Activated T-helper 2 cell treated with anti-CD3 and anti-CD28 coated beads, Interferon-gamma antibody, Interleukin-2, Interleukin-4, amounts not matched to agents 10 μg/mL and 5 μg/mL and 100 μg/mL, durations not matched to agents 14 hours and 24 hours and 36 hours (primary cell): Measurements from ENCODE around the gene ZNF462. TPM values are rescaled to one million over a fixed set of nuclear protein-coding genes. Genes with fewer than 3 reads are reported as not detected.

ENCODE experiments used
- DNase-seq: peaks from one replicate; pipeline ENCODE4 v3.0.0; 2021; ENCODE audit warnings: low spot score
- H3K27ac Mint-ChIP-seq: one replicate; pipeline ENCODE4 v1.8.0; 2021; ENCODE audit warnings: mixed read lengths
- H3K27me3 Mint-ChIP-seq: one replicate; pipeline ENCODE4 v1.8.0; 2021; ENCODE audit warnings: low read depth, mixed read lengths
- H3K36me3 Mint-ChIP-seq: one replicate; pipeline ENCODE4 v1.8.0; 2021; ENCODE audit warnings: low read depth, mixed read lengths
- H3K4me1 Mint-ChIP-seq: one replicate; pipeline ENCODE4 v1.8.0; 2021; ENCODE audit warnings: low read depth, mixed read lengths
- H3K4me3 Mint-ChIP-seq: one replicate; pipeline ENCODE4 v1.8.0; 2021; ENCODE audit warnings: low read depth, mild to moderate bottlenecking, moderate library complexity, mixed read lengths
- H3K9me3 Mint-ChIP-seq: one replicate; pipeline ENCODE4 v1.8.0; 2021; ENCODE audit warnings: mixed read lengths
- intact Hi-C: fragments of 100-400 bp; cut with micrococcal nuclease; formaldehyde crosslinking; loops from one replicate; pipeline ENCODE4 v1.15.1; 2023
- total RNA-seq: library from RNA; stranded (reverse); gene quantifications from 2 replicates; pipeline ENCODE4 v1.2.3, GENCODE V29; 2022

The ZNF462 gene
- total RNA-seq, 1 donor from 2014 or later: 0.09 TPM

DNA sequence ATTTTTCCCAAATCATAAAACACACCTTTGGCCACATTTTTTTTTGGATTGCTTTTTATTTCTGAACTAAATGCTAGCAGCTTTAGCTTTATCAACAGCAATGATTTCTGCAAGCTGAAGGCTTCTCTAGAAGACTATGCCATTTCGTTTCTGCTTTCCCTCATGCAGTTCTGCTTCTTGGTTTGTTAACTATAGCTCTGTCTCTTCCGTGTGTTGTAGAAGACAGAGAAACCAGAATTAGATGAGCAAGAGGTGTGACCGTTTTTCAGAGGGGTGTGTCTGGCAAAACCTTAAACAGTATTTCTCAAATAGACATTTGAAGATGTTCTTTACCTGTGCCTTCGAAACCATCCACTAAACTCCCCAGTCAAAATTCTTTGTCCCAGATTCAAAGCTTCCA is 131.5 kb downstream of the ZNF462 start:
- Mint-ChIP-seq H3K4me1 (no peaks in the 10 kb centered on the region), H3K36me3 (no peaks in the 10 kb centered on the region), H3K9me3 (no peaks in the 10 kb centered on the region), H3K27ac (no peak overlapping the region), H3K27me3 (no peaks in the 10 kb centered on the region), H3K4me3 (no peak overlapping the region)
- intact Hi-C loops: no loop called here
- DNase-seq: no peak

DNA sequence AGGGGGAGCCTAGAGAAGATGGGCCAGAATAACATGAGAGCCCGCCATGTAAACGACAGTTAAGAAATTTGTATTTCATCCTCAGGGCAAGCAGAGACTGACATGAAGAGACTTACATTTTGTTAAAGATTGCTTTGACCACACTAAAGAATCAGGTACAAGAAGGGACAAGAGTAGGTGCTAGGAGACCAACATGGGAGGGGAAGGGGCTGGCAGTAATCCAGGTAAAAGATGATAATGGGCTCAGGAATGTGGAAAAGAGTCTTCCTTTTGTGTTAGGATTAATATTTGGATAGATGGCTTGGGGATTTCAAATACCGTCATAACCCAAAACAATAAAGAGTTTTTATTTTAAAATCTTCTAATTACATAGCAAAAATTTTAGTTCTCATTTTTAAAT is 137.3 kb downstream of the ZNF462 start:
- DNase-seq: no peak
- Mint-ChIP-seq H3K27ac (no peak overlapping the region), H3K4me1 (no peaks in the 10 kb centered on the region), H3K9me3 (no peaks in the 10 kb centered on the region), H3K36me3 (no peaks in the 10 kb centered on the region), H3K27me3 (no peaks in the 10 kb centered on the region), H3K4me3 (no peak overlapping the region)
- intact Hi-C loops: no loop called here

DNA sequence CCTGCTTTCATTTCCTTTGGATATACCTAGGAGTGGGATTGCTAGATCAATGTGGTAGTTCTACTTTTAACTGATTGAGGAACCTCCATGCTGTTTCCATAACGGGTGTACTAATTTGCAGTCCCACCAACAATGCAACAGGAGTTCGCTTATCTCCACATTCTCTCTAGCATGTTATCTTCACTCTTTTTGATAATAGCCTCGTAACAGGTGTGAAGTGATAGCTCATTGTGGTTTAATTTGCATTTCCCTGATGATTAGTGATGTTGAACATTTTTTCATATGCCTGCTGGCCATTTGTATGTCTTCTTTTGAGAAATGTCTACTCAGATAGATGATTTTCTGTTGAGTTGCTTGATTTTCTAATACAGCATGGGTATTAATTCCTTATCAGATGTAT is 142.2 kb downstream of the ZNF462 start:
- Mint-ChIP-seq H3K36me3 (no peaks in the 10 kb centered on the region), H3K4me3 (no peak overlapping the region), H3K27ac (no peak overlapping the region), H3K27me3 (no peaks in the 10 kb centered on the region), H3K9me3 (no peaks in the 10 kb centered on the region), H3K4me1 (no peaks in the 10 kb centered on the region)
- intact Hi-C loops: no loop called here
- no peak for DNase-seq

DNA sequence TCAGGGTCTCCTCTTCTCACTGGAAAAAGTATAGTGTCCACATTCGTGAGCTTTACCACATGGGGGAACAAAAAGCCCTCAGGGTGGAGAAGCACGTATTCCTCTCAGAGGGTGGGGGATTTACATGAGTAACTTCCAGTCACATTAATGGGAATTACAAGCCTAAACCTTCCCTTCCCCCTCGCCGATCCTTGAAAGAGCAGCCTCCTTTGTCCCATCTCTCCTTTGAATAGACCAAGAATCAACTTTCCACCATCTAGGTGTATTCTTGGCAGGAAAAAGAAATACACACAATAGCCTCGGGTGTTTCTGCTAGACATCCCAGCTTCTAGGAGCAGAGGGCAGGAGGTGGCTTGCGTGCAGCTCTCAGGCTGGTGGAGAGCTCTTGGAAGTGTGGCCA is 144.4 kb downstream of the ZNF462 start:
- Mint-ChIP-seq H3K4me3 (no peak overlapping the region), H3K9me3 (peaks cover 3% of the 10 kb centered on the region), H3K27ac (no peak overlapping the region), H3K36me3 (no peaks in the 10 kb centered on the region), H3K27me3 (no peaks in the 10 kb centered on the region), H3K4me1 (no peaks in the 10 kb centered on the region)
- intact Hi-C loops: no loop called here
- no peak for DNase-seq

DNA sequence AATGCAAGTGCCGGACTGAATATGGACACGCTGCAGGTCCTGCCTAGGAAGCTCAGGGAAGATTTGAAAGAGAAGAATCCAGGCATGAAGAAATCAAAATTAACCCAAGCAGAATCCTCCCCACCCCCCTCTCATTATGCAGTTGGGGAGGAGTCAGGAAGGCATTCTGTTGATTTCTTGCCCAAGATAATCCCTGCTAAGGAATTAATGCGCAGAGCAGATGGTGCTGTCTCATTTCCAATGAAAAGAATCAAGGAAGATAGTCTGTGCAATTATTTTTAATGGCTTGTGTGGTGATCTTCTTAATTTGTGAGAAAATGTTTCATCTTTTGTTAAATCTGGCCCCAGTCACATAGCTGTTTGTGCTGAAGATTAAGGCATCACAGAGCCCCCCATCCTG is 145.0 kb downstream of the ZNF462 start:
- no peaks in the 10 kb centered on the region for H3K27me3 Mint-ChIP-seq
- intact Hi-C loops: no loop called here
- H3K4me3 Mint-ChIP-seq: no peak overlapping the region
- H3K4me1 Mint-ChIP-seq: no peaks in the 10 kb centered on the region
- DNase-seq: no peak
- no peaks in the 10 kb centered on the region for H3K36me3 Mint-ChIP-seq
- no peak overlapping the region for H3K27ac Mint-ChIP-seq
- peaks cover 3% of the 10 kb centered on the region for H3K9me3 Mint-ChIP-seq

DNA sequence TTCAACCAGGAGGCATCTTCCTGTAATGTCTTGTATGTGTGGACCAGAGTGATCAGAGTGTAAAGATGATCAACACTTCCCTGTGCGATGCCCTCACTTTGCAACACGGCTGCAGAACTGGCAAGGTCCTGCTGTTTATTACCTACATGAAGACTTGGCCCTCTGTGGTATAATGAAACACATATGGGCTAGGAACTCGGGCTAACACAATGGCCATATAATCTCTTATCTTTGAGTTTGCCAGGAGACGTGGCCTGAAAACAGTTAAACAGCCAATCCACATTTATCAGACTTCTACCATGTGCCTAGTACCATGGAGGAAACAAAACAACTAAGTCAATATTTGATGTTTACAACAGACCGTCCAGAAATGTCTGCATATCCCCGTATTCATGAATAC is 145.5 kb downstream of the ZNF462 start:
- H3K27me3 Mint-ChIP-seq: no peaks in the 10 kb centered on the region
- no peak overlapping the region for H3K27ac Mint-ChIP-seq
- H3K9me3 Mint-ChIP-seq: peaks cover 3% of the 10 kb centered on the region
- intact Hi-C loops: no loop called here
- no peaks in the 10 kb centered on the region for H3K36me3 Mint-ChIP-seq
- DNase-seq: no peak
- H3K4me1 Mint-ChIP-seq: no peaks in the 10 kb centered on the region
- no peak overlapping the region for H3K4me3 Mint-ChIP-seq

DNA sequence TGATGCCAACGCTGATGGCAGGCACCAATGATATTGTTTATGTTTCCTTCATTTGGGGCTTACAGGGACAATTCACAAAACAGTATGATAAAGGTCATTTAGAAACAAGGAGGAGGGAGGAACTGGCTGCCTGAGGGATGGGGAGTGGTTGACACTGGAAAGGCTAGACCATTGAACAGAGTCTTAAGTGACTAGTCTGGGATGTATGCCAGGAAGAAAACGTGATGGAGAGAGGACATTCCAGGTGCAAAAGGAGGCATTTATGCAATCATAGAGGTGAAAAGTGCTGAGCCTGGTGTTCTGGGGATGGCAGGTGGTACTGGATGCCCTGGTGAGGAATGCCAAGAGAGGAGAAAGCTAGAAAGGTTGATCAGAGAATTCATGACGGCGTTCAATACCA is 153.4 kb downstream of the ZNF462 start:
- no peak overlapping the region for H3K27ac Mint-ChIP-seq
- intact Hi-C loops: no loop called here
- H3K4me3 Mint-ChIP-seq: no peak overlapping the region
- no peaks in the 10 kb centered on the region for H3K27me3 Mint-ChIP-seq
- H3K4me1 Mint-ChIP-seq: no peaks in the 10 kb centered on the region
- no peaks in the 10 kb centered on the region for H3K36me3 Mint-ChIP-seq
- DNase-seq: no peak
- peaks cover 3% of the 10 kb centered on the region for H3K9me3 Mint-ChIP-seq

DNA sequence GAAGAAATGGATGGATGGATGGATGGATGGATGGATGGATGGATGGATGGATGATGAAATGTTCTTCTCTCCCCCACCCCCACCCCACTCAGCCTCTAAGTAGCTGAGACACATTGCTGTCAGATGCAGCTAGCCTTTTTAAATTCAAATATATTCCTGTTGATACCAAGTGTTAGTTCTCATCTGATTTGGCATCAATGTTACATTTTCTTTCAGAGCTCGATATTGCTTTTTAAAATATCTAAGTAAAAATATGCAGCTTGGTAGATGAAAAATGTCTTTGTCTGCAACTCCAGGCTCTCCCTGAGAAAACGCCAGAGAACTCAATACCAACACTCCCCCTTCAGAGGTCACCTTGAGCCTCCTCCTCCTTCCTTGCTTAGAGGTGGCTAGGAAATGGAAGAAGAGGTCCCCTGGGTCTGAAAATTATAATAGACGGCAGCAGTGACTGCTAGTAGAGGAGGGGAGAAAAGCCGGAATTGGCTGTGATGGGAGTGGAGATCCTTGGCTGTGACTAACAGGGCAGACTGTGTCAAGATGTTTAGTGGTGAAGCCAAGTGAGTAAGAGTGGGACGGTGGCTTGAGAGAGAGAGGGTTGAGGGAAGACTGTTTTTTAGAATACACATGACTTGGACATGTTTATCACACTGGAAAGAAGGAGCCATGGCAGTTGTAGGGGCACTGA is 156.0 kb downstream of the ZNF462 start:
- no peaks in the 10 kb centered on the region for H3K9me3 Mint-ChIP-seq
- no peak overlapping the region for H3K27ac Mint-ChIP-seq
- H3K36me3 Mint-ChIP-seq: no peaks in the 10 kb centered on the region
- no peaks in the 10 kb centered on the region for H3K27me3 Mint-ChIP-seq
- H3K4me1 Mint-ChIP-seq: no peaks in the 10 kb centered on the region
- no peak overlapping the region for H3K4me3 Mint-ChIP-seq
- intact Hi-C loops: no loop called here
- DNase-seq: no peak

DNA sequence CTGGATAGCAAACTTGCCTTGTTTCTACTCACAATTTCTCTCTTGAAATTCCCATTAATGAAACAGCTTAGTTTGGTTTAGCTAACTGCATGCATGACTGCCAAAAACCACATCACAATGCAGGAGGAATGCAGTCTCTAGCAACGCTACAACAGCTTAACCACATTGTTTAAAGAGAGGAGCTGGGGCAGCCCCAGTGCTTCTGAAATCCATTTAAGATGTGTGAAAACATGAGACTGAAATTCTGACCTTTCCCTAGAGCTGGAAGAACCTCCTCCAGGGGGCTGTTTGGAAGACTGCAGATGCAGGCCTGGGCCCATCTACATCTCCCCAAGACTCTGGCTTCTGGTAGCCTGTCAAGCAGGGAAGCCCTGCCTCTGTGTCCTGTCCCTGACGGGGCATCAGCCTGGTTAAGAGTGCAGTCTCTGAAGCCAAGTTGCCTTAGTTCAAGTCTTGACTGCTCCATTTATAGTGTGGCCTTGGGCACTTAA is 157.1 kb downstream of the ZNF462 start:
- intact Hi-C loops: no loop called here
- DNase-seq: no peak
- no peak overlapping the region for H3K27ac Mint-ChIP-seq
- no peaks in the 10 kb centered on the region for H3K27me3 Mint-ChIP-seq
- no peak overlapping the region for H3K4me3 Mint-ChIP-seq
- H3K9me3 Mint-ChIP-seq: no peaks in the 10 kb centered on the region
- no peaks in the 10 kb centered on the region for H3K36me3 Mint-ChIP-seq
- H3K4me1 Mint-ChIP-seq: peaks cover 2% of the 10 kb centered on the region

DNA sequence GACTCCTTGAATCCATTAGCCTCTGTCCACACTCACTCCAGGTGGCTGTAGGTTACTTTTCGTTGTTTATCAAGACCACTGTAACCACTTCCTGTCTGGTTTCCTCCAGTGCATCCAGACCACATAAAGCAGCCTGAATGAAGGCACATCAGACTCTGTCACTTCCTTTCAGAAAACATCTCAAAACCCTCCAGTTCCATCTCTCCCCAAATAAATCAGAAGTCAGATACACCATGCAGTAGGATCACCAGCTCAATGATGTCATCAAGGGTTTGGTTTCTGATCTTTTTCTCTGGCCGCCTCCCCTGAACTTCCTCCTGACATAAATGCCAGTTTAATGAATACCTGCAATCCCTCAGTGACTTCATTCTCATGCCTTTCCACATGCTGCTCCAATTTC is 161.2 kb downstream of the ZNF462 start:
- Mint-ChIP-seq H3K27ac (no peak overlapping the region), H3K9me3 (no peaks in the 10 kb centered on the region), H3K4me1 (peaks cover 2% of the 10 kb centered on the region), H3K4me3 (no peak overlapping the region), H3K27me3 (no peaks in the 10 kb centered on the region), H3K36me3 (no peaks in the 10 kb centered on the region)
- no peak for DNase-seq
- intact Hi-C loops: no loop called here

DNA sequence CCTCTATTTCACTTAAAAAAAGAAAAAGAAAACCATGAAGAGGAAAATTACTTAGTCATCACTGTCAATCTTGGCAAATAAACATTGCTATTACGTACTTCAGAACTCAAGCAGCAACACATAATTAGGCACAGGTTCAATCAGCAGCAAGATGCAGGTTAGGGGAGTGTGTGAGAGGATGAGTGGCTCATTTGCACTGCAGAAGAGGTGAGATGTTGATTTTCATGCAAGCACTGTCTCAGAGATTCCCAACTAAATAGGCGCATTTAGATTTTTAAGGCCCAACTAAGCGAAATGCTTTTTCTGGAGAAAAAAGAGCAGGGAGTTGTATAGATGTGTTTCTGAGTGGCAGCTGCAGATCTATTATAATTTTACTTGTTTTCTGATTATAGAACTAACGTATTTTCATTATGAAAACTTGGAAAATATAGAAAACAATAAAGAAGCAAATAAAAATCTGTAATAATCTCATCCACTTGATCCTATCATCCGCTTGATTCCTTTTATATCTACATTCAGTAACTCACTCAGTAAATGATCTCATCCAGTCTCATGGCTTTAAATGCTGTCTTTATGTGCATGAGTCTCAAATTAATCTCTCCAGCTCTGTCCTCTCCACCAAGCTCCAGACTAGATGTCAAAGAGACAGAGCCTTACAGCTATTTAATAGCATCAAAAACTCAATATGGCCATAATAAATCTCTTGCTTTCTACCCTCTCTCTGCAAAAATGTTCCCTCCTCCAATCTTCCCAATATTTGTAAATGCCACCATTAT is 162.5 kb downstream of the ZNF462 start:
- Mint-ChIP-seq H3K27me3 (no peaks in the 10 kb centered on the region), H3K27ac (no peak overlapping the region), H3K9me3 (peaks cover 3% of the 10 kb centered on the region), H3K4me3 (no peak overlapping the region), H3K36me3 (no peaks in the 10 kb centered on the region), H3K4me1 (peaks cover 2% of the 10 kb centered on the region)
- intact Hi-C loops: no loop called here
- no peak for DNase-seq

DNA sequence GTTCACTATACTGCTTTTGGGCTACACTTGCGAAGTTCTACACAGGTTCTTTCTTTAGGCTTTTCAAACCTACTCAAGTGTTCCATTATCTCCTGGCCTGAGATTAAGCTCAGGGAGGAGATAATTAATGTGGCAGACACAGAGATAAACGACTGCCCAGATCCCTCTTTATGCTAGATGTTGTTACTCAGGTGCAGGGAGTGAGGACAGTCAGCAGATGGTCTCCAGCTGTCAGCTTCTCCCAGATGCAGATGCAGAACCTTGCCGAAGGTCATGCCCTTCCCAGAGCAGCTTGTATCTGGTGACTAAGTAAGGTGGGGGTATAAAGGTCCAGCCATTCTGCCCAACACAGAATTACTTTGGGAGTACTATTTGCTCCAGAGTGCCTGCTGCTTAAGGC is 166.2 kb downstream of the ZNF462 start:
- H3K9me3 Mint-ChIP-seq: peaks cover 3% of the 10 kb centered on the region
- no peak overlapping the region for H3K27ac Mint-ChIP-seq
- H3K36me3 Mint-ChIP-seq: no peaks in the 10 kb centered on the region
- DNase-seq: no peak
- H3K27me3 Mint-ChIP-seq: no peaks in the 10 kb centered on the region
- intact Hi-C loops: no loop called here
- peaks cover 2% of the 10 kb centered on the region for H3K4me1 Mint-ChIP-seq
- no peak overlapping the region for H3K4me3 Mint-ChIP-seq

DNA sequence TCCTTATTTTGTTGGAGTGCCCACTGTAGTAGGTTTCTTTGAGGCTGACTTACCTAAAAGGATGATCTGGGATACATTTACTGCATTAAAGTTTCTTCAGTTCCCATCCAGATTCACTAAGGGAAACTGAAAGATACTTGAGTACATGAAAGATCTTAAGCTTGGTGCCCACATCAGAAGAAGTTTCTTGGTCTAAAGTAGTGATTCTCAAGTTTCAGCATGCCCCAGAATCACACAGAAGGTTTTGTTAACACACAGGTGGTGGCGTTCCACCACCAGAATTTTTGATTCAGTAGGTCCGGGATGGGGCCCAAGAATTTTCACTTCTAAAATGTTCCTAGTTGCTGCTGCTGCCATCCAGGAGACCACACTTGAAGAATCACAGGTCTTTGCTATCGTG is 171.0 kb downstream of the ZNF462 start:
- intact Hi-C loops: no loop called here

More for the DNA sequence above, 171.0 kb downstream of the ZNF462 start:
- Mint-ChIP-seq H3K4me1 (no peaks in the 10 kb centered on the region), H3K9me3 (peaks cover 3% of the 10 kb centered on the region), H3K4me3 (no peak overlapping the region), H3K27me3 (no peaks in the 10 kb centered on the region), H3K36me3 (no peaks in the 10 kb centered on the region), H3K27ac (no peak overlapping the region)
- no peak for DNase-seq
